Activated naive CD4-positive, alpha-beta T cell treated with anti-CD3 and anti-CD28 coated beads for 36 hours (primary cell): ENCODE measurements around the gene HHLA2. TPM values are rescaled to one million over a fixed set of nuclear protein-coding genes. Genes with fewer than 3 reads are reported as not detected.

Source experiments
- CTCF ChIA-PET: fragments of 350-600 bp; sonication (Branson Sonifier 250); formaldehyde crosslinking; loops from one replicate; lab custom pipeline; 2021; ENCODE audit warnings: antibody characterized with exemption; lab: Charles Lee
- DNase-seq: peaks from one replicate; pipeline ENCODE4 v3.0.0-alpha.2; 2020
- H3K27ac Mint-ChIP-seq: one replicate; pipeline ENCODE4 v1.8.0; 2021; ENCODE audit warnings: mild to moderate bottlenecking, mixed read lengths
- H3K27me3 Mint-ChIP-seq: one replicate; pipeline ENCODE4 v1.8.0; 2021; ENCODE audit warnings: low read depth, mixed read lengths
- H3K36me3 Mint-ChIP-seq: one replicate; pipeline ENCODE4 v1.8.0; 2021; ENCODE audit warnings: low read depth, mixed read lengths
- H3K4me1 Mint-ChIP-seq: one replicate; pipeline ENCODE4 v1.8.0; 2021; ENCODE audit warnings: low read depth, mixed read lengths
- H3K4me3 Mint-ChIP-seq: one replicate; pipeline ENCODE4 v1.8.0; 2021; ENCODE audit warnings: mild to moderate bottlenecking, moderate library complexity, mixed read lengths
- H3K9me3 Mint-ChIP-seq: one replicate; pipeline ENCODE4 v1.8.0; 2021; ENCODE audit warnings: mixed read lengths
- intact Hi-C: fragments of 100-400 bp; cut with micrococcal nuclease; formaldehyde crosslinking; loops from one replicate; pipeline ENCODE4 v1.15.1; 2023
- total RNA-seq, 2 experiments: library from RNA; stranded (reverse); gene quantifications; one replicate each; pipeline ENCODE4 v1.2.3, GENCODE V29; 2021

Gene HHLA2
- total RNA-seq, 2 experiments from 2014 or later, result 0.22 to 0.26 TPM

DNA sequence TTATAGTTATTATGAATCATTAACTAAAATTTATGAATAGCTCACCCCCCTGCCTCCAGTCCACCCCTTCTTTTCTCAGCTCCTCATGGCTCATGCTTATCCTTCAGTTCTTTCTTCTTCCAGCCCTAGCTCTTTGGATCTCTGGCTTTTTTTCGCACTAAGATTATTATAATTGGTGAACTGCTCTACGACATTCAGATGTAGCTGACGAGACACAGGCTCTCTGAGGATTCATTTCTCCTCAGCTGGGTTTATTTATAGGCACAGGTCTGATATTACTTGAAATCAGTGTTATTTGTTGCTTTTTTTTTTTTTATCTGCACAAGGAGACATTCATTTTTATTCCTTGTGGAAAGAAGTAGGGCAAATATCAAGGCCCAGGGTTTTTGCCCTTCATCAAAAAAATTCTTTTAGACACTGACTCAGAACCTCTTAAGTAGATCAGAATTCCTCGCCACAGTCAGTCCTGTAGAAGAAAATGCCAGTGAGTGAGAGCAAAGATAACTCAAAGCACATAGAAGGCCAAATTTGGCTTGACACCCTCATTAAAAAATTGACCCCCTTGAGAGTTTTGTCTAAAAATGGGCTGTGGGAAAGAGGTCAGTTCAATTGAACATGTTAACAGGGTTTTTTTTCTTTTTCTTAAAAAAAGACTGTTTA, 107.5 kb downstream of the HHLA2 start:
- Mint-ChIP-seq H3K4me3 (no peak overlapping the region), H3K4me1 (peaks cover 2% of the 10 kb centered on the region), H3K27me3 (no peaks in the 10 kb centered on the region), H3K27ac (no peak overlapping the region), H3K9me3 (no peaks in the 10 kb centered on the region), H3K36me3 (no peaks in the 10 kb centered on the region)
- CTCF ChIA-PET, result interaction anchor here (0.7 to 2.1 kb wide), 4 partner anchors 23 to 191 kb away, joined by 3 to 7 read pairs (median 4); no protein-coding TSS in a partner anchor
- intact Hi-C loops, result loop anchor here (10.0 kb wide), 1 partner anchor 739 kb away; no protein-coding TSS in a partner anchor
- no peak for DNase-seq

- H3K27me3 Mint-ChIP-seq, result no peaks in the 10 kb centered on the region
- no peaks in the 10 kb centered on the region for H3K9me3 Mint-ChIP-seq
- H3K4me1 Mint-ChIP-seq, result peaks cover 2% of the 10 kb centered on the region
- no peak overlapping the region for H3K4me3 Mint-ChIP-seq
- no peak overlapping the region for H3K27ac Mint-ChIP-seq
- CTCF ChIA-PET, result interaction anchor here (1.0 to 2.3 kb wide), 3 partner anchors 16 to 82 kb away, joined by 3 to 8 read pairs (median 6); no protein-coding TSS in a partner anchor
- DNase-seq, result no peak
- intact Hi-C loops, result loop anchor here (10.0 kb wide), 1 partner anchor 740 kb away; no protein-coding TSS in a partner anchor
- no peaks in the 10 kb centered on the region for H3K36me3 Mint-ChIP-seq
Observed at GRCh38 chr3:108404368-108404767, 108.0 kb downstream of the HHLA2 start.

GRCh38 chr3:108406063-108406660, 109.8 kb downstream of the HHLA2 start:
- peaks cover 2% of the 10 kb centered on the region for H3K4me1 Mint-ChIP-seq

DNA sequence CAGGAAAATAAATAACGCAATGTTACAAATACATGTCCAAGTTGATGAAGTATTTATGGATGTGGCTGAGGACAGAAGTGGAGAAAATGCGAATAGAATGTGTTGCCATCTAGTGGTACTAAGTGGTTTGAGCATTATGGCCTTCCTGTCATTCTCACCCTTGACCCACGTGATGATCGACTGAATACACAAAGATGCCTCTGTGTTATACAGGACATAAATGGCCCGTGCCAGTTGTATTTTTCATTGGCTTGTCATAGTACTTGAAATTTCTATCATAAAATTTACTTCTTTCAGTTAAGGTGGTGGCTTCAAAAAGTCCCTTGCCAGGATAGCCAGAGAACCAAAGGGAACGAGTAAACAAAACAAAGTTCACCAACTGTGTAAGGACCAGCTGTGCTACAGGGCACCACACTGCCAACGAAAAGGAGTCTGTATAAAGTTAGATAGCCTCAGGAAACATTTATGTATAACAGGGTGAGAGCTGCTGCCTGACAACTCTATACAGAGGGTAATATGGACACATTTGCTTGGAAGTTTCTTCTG, 110.4 kb downstream of the HHLA2 start:
- CTCF ChIA-PET, result interaction anchor here (0.7 to 2.3 kb wide), 10 partner anchors 13 to 479 kb away, joined by 3 to 8 read pairs (median 4); partner anchors contain the start of gene IFT57
- intact Hi-C loops, result loop anchor here (1.0 to 10.0 kb wide), 5 partner anchors 184 to 1169 kb away; partner anchors contain the start of gene IFT57
- Mint-ChIP-seq H3K36me3 (no peaks in the 10 kb centered on the region), H3K9me3 (no peaks in the 10 kb centered on the region), H3K27me3 (peaks cover 3% of the 10 kb centered on the region), H3K4me1 (peaks cover 2% of the 10 kb centered on the region), H3K4me3 (no peak overlapping the region), H3K27ac (no peak overlapping the region)
- peak; percentile 25 for DNase-seq

More at GRCh38 chr3:108406063-108406660, 109.8 kb downstream of the HHLA2 start:
- Mint-ChIP-seq H3K36me3 (no peaks in the 10 kb centered on the region), H3K27me3 (no peaks in the 10 kb centered on the region), H3K27ac (no peak overlapping the region), H3K9me3 (no peaks in the 10 kb centered on the region), H3K4me3 (no peak overlapping the region)
- intact Hi-C loops, result loop anchor here (1.0 to 10.0 kb wide), 5 partner anchors 183 to 1169 kb away; partner anchors contain the start of gene IFT57
- CTCF ChIA-PET, result interaction anchor here (1.0 to 2.3 kb wide), 7 partner anchors 12 to 478 kb away, joined by 3 to 8 read pairs (median 4); no protein-coding TSS in a partner anchor
- no peak for DNase-seq

DNA sequence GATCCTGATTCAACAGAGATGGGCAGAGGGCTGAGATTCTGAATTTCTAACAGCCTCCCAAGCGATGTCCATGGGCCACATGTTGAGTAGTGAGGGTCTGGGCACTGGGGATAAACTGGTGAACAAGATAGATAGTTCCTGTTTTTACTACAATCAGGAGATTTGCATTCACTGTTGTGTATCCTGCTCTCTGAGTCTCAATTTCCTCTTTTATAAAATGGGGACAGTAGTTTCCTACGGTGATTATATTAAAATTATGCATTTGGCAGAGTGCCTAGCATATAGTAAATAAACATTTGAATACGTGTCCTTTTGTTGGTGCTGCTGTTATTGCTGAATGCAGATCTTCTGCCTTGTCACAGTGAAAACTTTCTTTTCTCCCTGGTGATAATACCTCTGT, 111.5 kb downstream of the HHLA2 start:
- CTCF ChIA-PET, result interaction anchor here (0.6 to 1.2 kb wide), 5 partner anchors 15 to 480 kb away, joined by 3 to 4 read pairs (median 3); no protein-coding TSS in a partner anchor
- intact Hi-C loops, result loop anchor here (2.0 to 10.0 kb wide), 3 partner anchors 185 to 1171 kb away; partner anchors contain the start of gene IFT57

GRCh38 chr3:108408883-108409799, 112.8 kb downstream of the HHLA2 start:
- no peaks in the 10 kb centered on the region for H3K36me3 Mint-ChIP-seq
- no peak overlapping the region for H3K27ac Mint-ChIP-seq
- H3K4me3 Mint-ChIP-seq, result no peak overlapping the region
- intact Hi-C loops, result loop anchor here (5.0 to 10.0 kb wide), 2 partner anchors 744 to 1172 kb away; no protein-coding TSS in a partner anchor
- H3K4me1 Mint-ChIP-seq, result peaks cover 2% of the 10 kb centered on the region
- peaks cover 9% of the 10 kb centered on the region for H3K27me3 Mint-ChIP-seq
- no peaks in the 10 kb centered on the region for H3K9me3 Mint-ChIP-seq
- DNase-seq, result no peak
- CTCF ChIA-PET, result interaction anchor here (2.4 kb wide), 1 partner anchor 66 kb away, joined by 7 read pairs; no protein-coding TSS in a partner anchor

More for the DNA sequence above, 111.5 kb downstream of the HHLA2 start:
- Mint-ChIP-seq H3K36me3 (no peaks in the 10 kb centered on the region), H3K9me3 (no peaks in the 10 kb centered on the region), H3K27me3 (peaks cover 5% of the 10 kb centered on the region), H3K27ac (no peak overlapping the region), H3K4me3 (no peak overlapping the region), H3K4me1 (peaks cover 2% of the 10 kb centered on the region)
- no peak for DNase-seq

- peaks cover 12% of the 10 kb centered on the region for H3K27me3 Mint-ChIP-seq
- peaks cover 2% of the 10 kb centered on the region for H3K4me1 Mint-ChIP-seq
- no peaks in the 10 kb centered on the region for H3K9me3 Mint-ChIP-seq
- no peak overlapping the region for H3K27ac Mint-ChIP-seq
- H3K4me3 Mint-ChIP-seq, result no peak overlapping the region
- CTCF ChIA-PET, result interaction anchor here (2.4 kb wide), 1 partner anchor 66 kb away, joined by 7 read pairs; no protein-coding TSS in a partner anchor
- H3K36me3 Mint-ChIP-seq, result no peaks in the 10 kb centered on the region
- intact Hi-C loops, result loop anchor here (5.0 to 10.0 kb wide), 2 partner anchors 745 to 1172 kb away; no protein-coding TSS in a partner anchor
- DNase-seq, result no peak
Observed at GRCh38 chr3:108409800-108410178, 113.4 kb downstream of the HHLA2 start.

GRCh38 chr3:108410531-108410984, 114.2 kb downstream of the HHLA2 start:
- H3K27ac Mint-ChIP-seq, result no peak overlapping the region
- intact Hi-C loops, result no loop called here
- no peaks in the 10 kb centered on the region for H3K36me3 Mint-ChIP-seq
- peaks cover 12% of the 10 kb centered on the region for H3K27me3 Mint-ChIP-seq
- CTCF ChIA-PET, result interaction anchor here (2.4 kb wide), 1 partner anchor 67 kb away, joined by 7 read pairs; no protein-coding TSS in a partner anchor
- no peaks in the 10 kb centered on the region for H3K9me3 Mint-ChIP-seq
- H3K4me3 Mint-ChIP-seq, result no peak overlapping the region
- DNase-seq, result no peak
- H3K4me1 Mint-ChIP-seq, result peaks cover 3% of the 10 kb centered on the region

GRCh38 chr3:108412121-108412750, 115.9 kb downstream of the HHLA2 start:
- H3K27me3 Mint-ChIP-seq, result peaks cover 12% of the 10 kb centered on the region
- DNase-seq, result no peak
- no peak overlapping the region for H3K27ac Mint-ChIP-seq
- no peak overlapping the region for H3K4me3 Mint-ChIP-seq
- intact Hi-C loops, result no loop called here
- H3K9me3 Mint-ChIP-seq, result no peaks in the 10 kb centered on the region
- H3K36me3 Mint-ChIP-seq, result no peaks in the 10 kb centered on the region
- CTCF ChIA-PET, result interaction anchor here (0.7 kb wide), 1 partner anchor 77 kb away, joined by 3 read pairs; no protein-coding TSS in a partner anchor
- peaks cover 15% of the 10 kb centered on the region for H3K4me1 Mint-ChIP-seq

GRCh38 chr3:108414007-108414406, 117.7 kb downstream of the HHLA2 start:
- intact Hi-C loops, result no loop called here
- DNase-seq, result no peak
- H3K27me3 Mint-ChIP-seq, result peaks cover 12% of the 10 kb centered on the region
- no peaks in the 10 kb centered on the region for H3K9me3 Mint-ChIP-seq
- no peaks in the 10 kb centered on the region for H3K36me3 Mint-ChIP-seq
- CTCF ChIA-PET, result no interaction called here
- no peak overlapping the region for H3K27ac Mint-ChIP-seq
- peaks cover 15% of the 10 kb centered on the region for H3K4me1 Mint-ChIP-seq
- no peak overlapping the region for H3K4me3 Mint-ChIP-seq

GRCh38 chr3:108415661-108416060, 119.3 kb downstream of the HHLA2 start:
- no peak for DNase-seq
- Mint-ChIP-seq H3K27me3 (peaks cover 12% of the 10 kb centered on the region), H3K36me3 (no peaks in the 10 kb centered on the region), H3K4me1 (peaks cover 18% of the 10 kb centered on the region), H3K4me3 (no peak overlapping the region), H3K27ac (no peak overlapping the region), H3K9me3 (no peaks in the 10 kb centered on the region)
- intact Hi-C loops, result loop anchor here (1.0 to 5.0 kb wide), 7 partner anchors 27 to 473 kb away; partner anchors contain the start of gene IFT57
- CTCF ChIA-PET, result no interaction called here
